Neural progenitor cell (in vitro differentiated cells): ENCODE data around the gene INS.

Experiments
- CTCF ChIP-seq: fragments of 200-600 bp; sonication (generic); IDR thresholded peaks from 2 replicates; pipeline ENCODE4 v1.5.1; 2017; ENCODE audit warnings: antibody characterized with exemption, mild to moderate bottlenecking
- EZH2 ChIP-seq: fragments of 200-600 bp; sonication (generic); IDR thresholded peaks from 2 replicates; pipeline ENCODE4 v1.6.1; 2017; ENCODE audit warnings: antibody characterized with exemption, mild to moderate bottlenecking, moderate library complexity
- EZH2phosphoT487 ChIP-seq: fragments of 200-600 bp; sonication (generic); IDR thresholded peaks from 2 replicates; pipeline ENCODE4 v1.6.1; 2017; ENCODE audit warnings: antibody characterized with exemption

- TF ChIP-seq CTCF (no peak), EZH2 (no peak), EZH2phosphoT487 (no peak)
These were observed 48.9 kb upstream of the INS start for GRCh38 chr11:2209900-2210321.
